ENCODE results near the gene LAMA2.

- TF ChIP-seq CTCF (IDR thresholded peaks at IDR 0.05 in 2 of 3, conservative IDR thresholded peaks at IDR 0.05 in 1 of 3; ENCODE audit: borderline replicate concordance in 1 of 3, insufficient read depth in 1 of 3, low read depth in 2 of 3, low read length in 2 of 3) (no peak), SIN3A (IDR thresholded peaks at IDR 0.05; ENCODE audit: low read depth) (no peak)
Measured at GRCh38 chr6:129253242-129253641, 370.3 kb downstream of the LAMA2 start.
